TTC549 (cell line): Measurements from ENCODE around the gene CDH3.

ENCODE experiments used
- FAIRE-seq: peaks from 2 replicates; lab custom pipeline; 2012; peaks lifted over from hg19 to GRCh38; lab: Jason Lieb, UNC

The CDH3 gene

DNA sequence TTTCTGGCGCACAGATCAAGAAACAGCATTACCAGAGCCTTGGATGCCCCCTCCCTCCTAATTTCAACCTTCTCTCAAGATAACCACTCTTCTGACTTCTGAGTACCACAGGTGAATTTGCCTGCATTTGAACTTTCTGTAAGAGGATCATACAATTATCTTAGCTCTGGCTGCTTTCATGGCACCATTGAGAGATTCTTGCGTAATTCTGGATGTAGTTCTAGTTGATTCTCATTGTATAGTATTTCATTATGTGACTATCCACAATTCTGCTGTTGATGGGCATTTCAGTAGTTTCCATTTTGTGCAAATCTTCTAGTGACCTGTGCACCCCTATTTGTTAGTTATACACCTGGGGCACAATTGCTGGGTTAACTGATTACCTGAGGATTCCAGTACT is 7.5 kb downstream of the CDH3 start:
- FAIRE-seq: no peak

GRCh38 chr16:68655806-68656205 is 10.7 kb downstream of the CDH3 start:
- no peak for FAIRE-seq

- no peak for FAIRE-seq
Observed at GRCh38 chr16:68656751-68657150, 11.6 kb downstream of the CDH3 start.

DNA sequence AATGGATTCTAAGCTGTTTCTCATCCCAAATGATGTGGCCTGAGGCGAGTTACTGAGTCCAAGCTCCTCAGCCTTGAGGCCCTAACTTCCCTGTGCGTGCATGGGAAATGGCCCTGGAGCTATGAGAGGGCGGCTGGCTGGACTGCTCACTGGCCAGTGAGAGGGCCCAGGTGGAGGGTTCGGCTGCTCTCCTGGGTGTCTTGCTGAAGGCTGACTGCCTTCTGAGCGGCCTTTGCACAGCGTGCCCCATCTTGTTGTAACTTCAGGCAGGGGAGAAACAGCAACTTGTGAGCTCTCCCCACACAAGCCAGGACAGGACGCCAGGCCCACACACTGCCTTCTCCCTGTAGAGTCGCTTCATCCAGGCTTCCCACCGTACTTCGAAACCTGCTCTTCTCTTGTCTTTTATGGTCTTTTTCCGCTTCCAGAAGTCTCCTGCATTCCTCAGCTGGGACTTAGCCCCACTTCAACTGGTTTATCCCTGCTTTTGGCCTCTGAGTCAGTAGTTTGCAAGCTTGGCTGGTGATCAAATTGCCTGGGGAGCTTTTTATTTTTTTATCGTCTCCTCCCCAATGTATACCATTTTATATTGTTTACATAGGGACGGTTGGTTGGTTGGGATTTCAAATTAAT is 13.3 kb downstream of the CDH3 start:
- no peak for FAIRE-seq

DNA sequence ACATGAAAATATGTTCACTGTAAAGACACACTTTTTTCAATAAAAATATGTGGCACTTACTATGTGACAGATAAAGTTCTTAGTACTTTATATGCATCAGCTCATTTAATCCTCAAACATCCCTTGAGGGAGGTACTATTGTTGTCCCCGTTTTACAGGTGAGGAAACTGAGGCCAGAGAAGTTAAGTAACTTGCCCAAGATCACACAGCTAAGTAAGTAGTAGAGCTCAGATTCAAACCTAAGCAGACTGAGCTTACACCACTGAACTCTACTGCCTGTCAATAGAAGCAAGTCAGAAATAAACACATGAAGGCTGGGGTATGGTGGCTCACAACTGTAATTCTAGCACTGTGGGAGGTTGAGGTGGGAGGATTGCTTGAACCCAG is 13.9 kb downstream of the CDH3 start:
- no peak for FAIRE-seq

- peak; percentile 59 for FAIRE-seq
Observed at GRCh38 chr16:68659412-68660358, 14.6 kb downstream of the CDH3 start.

DNA sequence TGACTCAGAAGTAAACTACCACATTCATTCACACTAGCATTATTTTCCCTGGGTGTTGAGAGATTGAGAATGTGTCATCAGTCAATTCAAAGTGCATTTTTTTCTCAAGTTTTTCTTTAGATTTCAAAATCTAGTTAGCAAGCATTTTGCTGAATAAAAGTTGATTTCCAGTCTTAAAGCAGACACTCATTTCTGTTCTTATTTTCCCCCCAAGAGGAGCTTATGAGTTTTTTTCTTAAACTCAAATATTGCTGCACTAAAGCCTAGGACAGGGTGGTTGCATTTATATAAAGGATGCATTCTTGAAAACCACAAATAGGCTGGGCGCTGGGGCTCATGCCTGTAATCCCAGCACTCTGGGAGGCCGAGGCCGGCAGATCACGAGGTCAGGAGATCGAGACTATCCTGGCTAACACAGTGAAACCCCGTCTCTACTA is 15.3 kb downstream of the CDH3 start:
- FAIRE-seq: no peak

DNA sequence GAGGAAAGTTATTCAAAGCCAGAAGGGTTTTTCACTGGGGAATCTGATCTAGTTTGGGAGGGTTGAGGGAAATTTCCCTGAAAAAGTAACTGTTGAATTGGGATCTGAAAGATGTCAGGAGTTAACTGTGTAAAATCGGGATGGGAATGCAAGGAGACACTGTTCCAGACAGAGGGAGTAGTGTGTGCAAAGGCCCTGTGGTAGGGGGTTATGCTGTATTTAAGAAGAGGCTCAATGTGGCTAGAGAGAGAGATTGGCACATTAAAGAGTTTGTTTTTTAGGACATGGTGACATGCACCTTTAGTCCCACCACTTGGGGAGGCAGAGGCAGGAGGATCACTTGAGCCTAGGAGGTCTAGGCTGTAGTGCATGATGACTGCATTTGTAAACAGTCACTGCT is 16.9 kb downstream of the CDH3 start:
- no peak for FAIRE-seq

DNA sequence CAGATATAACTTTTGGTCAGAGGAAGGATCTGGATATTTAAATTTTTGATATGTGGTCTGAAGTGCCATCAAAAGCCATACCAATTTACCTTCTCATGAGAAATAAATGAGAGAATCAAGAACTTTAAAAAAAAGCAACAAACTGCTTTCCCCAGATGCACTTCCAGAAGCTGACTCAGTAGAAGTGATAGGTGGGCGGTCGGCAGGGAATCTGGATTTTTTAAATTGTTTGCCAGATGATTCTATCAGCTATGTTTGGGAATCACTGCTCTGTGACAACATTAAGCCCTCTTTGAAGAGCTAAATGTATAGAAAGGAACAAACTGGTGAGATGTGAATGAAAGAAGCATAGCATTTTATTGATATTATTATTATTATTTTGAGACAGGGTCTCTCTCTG is 19.2 kb downstream of the CDH3 start:
- no peak for FAIRE-seq

DNA sequence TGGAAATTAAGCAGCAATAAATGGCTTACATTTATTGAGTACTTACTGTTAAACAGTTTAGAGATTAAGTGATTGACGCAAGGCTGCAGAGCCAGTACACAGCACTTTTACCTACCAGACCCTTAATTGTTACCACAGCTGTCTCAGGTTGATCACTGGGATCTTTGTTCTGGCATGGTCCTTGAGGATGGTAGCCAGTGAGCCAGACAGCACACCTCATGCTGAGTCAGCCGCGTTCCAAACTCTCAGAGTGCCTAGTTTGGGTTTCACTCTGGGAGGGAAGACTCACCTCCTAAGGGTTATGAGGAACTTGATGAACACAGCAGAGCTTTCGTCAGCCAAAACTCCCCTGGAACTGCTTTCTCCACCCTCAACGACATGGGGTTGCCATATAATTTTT is 20.4 kb downstream of the CDH3 start:
- no peak for FAIRE-seq

DNA sequence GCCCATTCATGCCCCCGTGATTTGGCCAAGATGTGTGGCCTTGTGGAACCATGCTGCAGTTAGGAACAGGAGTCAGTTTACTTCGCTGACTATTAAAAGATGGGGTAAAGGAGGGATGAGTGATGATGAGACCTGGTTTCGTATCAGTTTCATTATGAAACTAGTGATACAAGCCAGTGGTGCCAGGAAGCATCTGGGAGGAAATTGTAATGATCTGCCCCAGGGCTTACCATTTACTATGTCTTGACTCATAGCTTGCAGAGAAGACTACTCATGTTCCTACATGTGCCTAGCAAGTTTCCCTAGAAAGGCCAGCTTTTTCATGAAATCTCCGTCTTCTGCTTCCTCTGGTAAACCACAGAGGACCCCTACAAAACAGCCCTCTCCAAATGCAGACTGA is 23.2 kb downstream of the CDH3 start:
- no peak for FAIRE-seq

DNA sequence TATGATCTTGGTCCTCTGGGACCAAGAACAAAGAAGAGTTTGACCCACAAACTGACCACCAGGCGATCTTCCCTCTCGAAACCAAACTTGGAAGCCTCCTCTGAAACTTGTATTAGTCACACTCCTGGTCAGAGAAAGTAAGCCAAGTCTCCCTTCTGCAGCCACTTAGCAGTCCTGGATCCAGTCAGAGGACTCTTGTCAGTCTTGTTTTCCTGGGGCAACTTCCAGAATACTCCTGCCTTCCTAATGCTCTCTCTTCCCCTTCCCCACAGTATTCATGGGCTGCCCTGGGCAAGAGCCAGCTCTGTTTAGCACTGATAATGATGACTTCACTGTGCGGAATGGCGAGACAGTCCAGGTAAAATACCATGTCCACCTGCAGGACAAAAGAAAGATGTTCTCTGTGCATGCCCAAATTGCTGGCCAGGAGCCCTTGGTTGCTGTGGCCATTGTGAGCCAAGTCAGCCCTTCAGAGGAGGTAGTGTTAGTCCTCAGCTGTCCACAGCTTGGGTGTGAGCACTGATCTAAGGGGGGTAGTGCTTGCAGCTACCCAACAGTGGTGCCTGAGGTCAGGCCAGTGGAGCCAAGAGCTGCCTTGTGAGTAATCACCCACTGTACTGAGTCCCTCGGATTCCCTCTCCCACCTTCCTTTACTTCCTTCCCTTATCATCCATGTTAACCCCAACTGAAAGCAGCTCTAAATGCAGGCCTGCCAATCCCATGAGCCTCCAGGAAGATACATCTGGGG is 31.2 kb downstream of the CDH3 start:
- no peak for FAIRE-seq

GRCh38 chr16:68681038-68681437 is 35.9 kb downstream of the CDH3 start:
- FAIRE-seq: no peak

DNA sequence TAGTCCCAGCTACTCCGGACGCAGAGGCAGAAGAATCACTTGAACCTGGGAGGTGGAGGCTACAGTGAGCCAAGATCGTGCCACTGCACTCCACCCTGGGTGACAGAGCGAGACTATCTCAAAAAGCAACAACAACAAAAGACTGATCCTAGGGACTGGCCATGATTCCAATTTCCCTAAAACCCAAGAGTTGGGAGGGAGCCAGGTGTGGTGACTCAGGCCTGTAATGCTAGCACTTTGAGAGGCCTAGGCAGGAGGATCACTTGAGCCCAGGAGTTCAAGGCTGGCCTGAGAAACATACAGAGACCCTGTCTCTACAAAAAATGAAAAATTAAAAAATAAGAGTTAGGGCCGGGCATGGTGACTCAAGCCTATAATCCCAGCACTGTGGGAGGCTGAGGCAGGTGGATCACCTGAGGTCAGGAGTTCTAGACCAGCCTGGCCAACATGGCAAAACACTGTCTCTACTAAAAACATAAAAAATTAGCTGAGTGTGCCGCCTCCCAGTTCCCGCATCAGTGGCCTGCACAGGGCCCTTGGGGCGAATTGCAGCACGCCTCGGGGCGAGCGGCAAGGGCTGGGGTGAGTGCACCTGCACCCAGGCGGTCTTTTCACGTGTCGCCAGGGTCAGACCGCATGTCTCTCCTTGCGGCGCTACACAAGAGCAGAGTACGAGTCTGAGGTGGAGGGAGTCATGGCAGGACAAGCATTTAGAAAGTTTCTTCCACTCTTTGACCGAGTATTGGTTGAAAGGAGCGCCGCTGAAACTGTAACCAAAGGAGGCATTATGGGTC is 40.8 kb downstream of the CDH3 start:
- FAIRE-seq: no peak

DNA sequence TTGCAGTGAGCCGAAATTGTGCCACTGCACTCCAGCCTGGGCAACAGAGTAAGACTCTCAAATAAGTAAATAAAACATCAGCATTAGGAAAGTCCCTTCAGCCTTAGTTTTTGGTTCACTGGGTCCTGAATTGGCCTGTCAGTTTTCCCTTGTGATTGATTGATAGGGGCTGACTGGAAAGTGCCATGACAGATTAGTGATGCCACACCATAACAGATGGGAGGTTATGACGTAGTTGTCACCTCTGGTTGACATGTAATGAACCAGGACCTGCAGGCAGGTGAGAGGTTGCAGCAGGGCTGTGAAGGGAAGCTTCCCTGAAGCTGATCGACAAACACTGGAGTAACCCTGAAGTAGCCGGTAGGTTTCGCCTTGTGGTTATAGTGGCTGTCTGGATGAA is 41.8 kb downstream of the CDH3 start:
- no peak for FAIRE-seq

- FAIRE-seq: no peak
Observed at GRCh38 chr16:68689921-68690320, 44.8 kb downstream of the CDH3 start.

DNA sequence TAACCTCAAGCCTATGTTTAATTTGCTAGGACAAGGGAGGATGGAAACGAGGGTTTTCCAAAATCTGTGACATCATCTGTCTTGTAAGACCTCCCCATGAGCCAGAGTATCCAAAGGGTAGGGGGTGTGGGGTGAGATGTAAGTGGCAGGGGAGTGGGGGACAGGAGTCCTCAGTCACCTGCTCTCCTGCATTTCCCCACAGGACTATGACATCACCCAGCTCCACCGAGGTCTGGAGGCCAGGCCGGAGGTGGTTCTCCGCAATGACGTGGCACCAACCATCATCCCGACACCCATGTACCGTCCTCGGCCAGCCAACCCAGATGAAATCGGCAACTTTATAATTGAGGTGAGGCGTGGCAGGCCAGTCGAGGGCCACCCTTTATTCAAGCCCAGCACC is 50.5 kb downstream of the CDH3 start:
- FAIRE-seq: no peak

DNA sequence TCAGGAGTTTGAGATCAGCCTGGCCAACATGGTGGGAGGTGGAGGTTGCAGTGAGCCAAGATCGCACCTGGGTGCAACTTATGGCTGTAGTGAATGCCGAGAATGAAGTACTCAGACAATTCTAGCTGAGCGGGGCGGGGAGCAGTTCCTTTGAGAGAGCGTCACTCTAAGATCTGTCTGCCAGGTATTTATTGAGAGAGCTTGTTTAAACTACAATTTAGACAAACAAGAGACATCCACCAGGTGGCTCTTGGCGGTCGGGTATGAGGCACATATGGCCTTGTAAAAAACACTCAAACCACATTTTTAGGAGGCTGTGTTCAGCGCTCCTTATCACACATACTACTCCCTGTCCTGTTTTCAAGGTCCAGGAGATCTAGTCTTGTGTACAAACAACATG is 51.4 kb downstream of the CDH3 start:
- FAIRE-seq: no peak

- FAIRE-seq: no peak
Observed at GRCh38 chr16:68698091-68698490, 53.0 kb downstream of the CDH3 start.

- FAIRE-seq: no peak
Observed at GRCh38 chr16:68700120-68700519, 55.0 kb downstream of the CDH3 start.

DNA sequence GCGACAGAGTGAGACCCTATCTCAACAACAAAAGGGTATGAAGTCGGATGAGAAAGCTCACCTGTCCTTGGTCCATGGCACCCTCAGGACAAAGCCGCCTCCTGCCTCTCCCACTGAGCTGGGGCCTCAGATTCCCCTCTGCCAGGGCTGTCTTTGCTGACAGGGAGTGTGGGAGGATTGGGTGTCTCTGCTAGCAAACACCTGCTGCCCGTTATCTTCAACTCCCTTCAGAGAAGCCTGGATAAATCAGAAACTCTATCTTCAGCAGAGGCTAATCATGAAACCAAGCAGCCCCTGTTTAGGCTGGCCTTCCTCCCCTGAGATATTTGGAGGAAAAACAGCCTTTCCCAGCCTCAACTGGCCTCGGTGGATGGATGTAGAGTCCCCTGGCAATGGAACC is 55.7 kb downstream of the CDH3 start:
- FAIRE-seq: no peak

GRCh38 chr16:68704232-68704867 is 59.2 kb downstream of the CDH3 start:
- FAIRE-seq: no peak
